ENCODE measurements around the gene KCNG4. TPM values are rescaled to one million over a fixed set of nuclear protein-coding genes. Genes with fewer than 3 reads are reported as not detected.

The KCNG4 gene
- polyA plus RNA-seq, 5 donors = 0.05 to 0.10 (median 0.06) TPM

Other genes starting within 250 kb of the KCNG4 start
- gene SLC38A8, start 197.2 kb downstream of the KCNG4 start, polyA plus RNA-seq (ENCODE audit: insufficient read depth in 1 of 5, insufficient read length in 5 of 5, low replicate concordance in 1 of 5) = not detected
- 100 to 1,000 TPM; 103 to 123 (median 112) TPM for gene MBTPS1, start 123.1 kb downstream of the KCNG4 start, polyA plus RNA-seq (ENCODE audit: insufficient read depth in 1 of 5, insufficient read length in 5 of 5, low replicate concordance in 1 of 5)
- gene HSDL1, start 94.8 kb downstream of the KCNG4 start, polyA plus RNA-seq (ENCODE audit: insufficient read depth in 1 of 5, insufficient read length in 5 of 5, low replicate concordance in 1 of 5) = 10 to 100 TPM; 33.5 to 46.7 (median 44.7) TPM
- 10 to 100 TPM in 4 of 5 donors, 1 to 10 TPM in 1; 3.6 to 21.5 (median 15.5) TPM for gene DNAAF1, start 94.7 kb downstream of the KCNG4 start, polyA plus RNA-seq (ENCODE audit: insufficient read depth in 1 of 5, insufficient read length in 5 of 5, low replicate concordance in 1 of 5)
- gene TAF1C, start 53.0 kb downstream of the KCNG4 start, polyA plus RNA-seq (ENCODE audit: insufficient read depth in 1 of 5, insufficient read length in 5 of 5, low replicate concordance in 1 of 5) = 10 to 100 TPM; 32.4 to 61.4 (median 52.9) TPM
- gene ADAD2, start 48.9 kb downstream of the KCNG4 start, polyA plus RNA-seq (ENCODE audit: insufficient read depth in 1 of 5, insufficient read length in 5 of 5, low replicate concordance in 1 of 5) = 1 to 10 TPM in 1 of 5 donors, under 1 TPM in 3, not detected in 1; 0.18 to 1.1 (median 0.73) TPM
- gene WFDC1, start 54.9 kb upstream of the KCNG4 start, polyA plus RNA-seq (ENCODE audit: insufficient read depth in 1 of 5, insufficient read length in 5 of 5, low replicate concordance in 1 of 5) = 10 to 100 TPM in 1 of 5 donors, 1 to 10 TPM in 4; 5.1 to 10.4 (median 6.9) TPM
- gene ATP2C2, start 128.5 kb upstream of the KCNG4 start, polyA plus RNA-seq (ENCODE audit: insufficient read depth in 1 of 5, insufficient read length in 5 of 5, low replicate concordance in 1 of 5) = 10 to 100 TPM; 14.6 to 27.0 (median 16.4) TPM